Retinal pigment epithelial cell (primary cell): ENCODE data around the gene GRIK5.

Experiments
- DNase-seq: peaks from one replicate; pipeline ENCODE4 v3.0.0-alpha.2; 2010; ENCODE audit warnings: low read depth
- H3K4me3 ChIP-seq: 2 replicates; pipeline ENCODE4 v1.5.1; 2011; ENCODE audit warnings: mild to moderate bottlenecking, low read length, control low read depth, moderate library complexity
- TF ChIP-seq, protein P1 (sequence below): conservative IDR thresholded peaks from 2 replicates; pipeline ENCODE4 v1.5.1; 2011; ENCODE audit warnings: low read depth, low read length, control low read depth, inconsistent platforms

Gene GRIK5

DNA sequence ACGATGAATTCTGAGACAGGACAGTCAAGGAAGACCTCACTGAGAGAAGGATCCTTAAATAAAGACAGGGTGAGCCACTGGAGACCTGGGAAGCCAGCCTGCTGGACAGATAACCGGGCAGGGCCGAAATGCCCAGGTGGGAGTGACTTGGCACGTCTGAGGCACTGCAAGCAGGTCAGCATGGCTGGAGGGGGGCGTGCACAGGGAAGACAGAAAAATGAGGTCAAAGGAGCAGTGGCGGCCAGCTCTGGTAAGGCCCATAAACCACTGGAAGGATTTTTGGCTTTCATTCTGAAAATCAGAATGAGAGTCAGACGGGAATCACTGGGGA is 70.2 kb downstream of the GRIK5 start:
- TF ChIP-seq, protein P1, sequence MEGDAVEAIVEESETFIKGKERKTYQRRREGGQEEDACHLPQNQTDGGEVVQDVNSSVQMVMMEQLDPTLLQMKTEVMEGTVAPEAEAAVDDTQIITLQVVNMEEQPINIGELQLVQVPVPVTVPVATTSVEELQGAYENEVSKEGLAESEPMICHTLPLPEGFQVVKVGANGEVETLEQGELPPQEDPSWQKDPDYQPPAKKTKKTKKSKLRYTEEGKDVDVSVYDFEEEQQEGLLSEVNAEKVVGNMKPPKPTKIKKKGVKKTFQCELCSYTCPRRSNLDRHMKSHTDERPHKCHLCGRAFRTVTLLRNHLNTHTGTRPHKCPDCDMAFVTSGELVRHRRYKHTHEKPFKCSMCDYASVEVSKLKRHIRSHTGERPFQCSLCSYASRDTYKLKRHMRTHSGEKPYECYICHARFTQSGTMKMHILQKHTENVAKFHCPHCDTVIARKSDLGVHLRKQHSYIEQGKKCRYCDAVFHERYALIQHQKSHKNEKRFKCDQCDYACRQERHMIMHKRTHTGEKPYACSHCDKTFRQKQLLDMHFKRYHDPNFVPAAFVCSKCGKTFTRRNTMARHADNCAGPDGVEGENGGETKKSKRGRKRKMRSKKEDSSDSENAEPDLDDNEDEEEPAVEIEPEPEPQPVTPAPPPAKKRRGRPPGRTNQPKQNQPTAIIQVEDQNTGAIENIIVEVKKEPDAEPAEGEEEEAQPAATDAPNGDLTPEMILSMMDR = no peak
- no peak for DNase-seq
- H3K4me3 ChIP-seq = no peak overlapping the region

DNA sequence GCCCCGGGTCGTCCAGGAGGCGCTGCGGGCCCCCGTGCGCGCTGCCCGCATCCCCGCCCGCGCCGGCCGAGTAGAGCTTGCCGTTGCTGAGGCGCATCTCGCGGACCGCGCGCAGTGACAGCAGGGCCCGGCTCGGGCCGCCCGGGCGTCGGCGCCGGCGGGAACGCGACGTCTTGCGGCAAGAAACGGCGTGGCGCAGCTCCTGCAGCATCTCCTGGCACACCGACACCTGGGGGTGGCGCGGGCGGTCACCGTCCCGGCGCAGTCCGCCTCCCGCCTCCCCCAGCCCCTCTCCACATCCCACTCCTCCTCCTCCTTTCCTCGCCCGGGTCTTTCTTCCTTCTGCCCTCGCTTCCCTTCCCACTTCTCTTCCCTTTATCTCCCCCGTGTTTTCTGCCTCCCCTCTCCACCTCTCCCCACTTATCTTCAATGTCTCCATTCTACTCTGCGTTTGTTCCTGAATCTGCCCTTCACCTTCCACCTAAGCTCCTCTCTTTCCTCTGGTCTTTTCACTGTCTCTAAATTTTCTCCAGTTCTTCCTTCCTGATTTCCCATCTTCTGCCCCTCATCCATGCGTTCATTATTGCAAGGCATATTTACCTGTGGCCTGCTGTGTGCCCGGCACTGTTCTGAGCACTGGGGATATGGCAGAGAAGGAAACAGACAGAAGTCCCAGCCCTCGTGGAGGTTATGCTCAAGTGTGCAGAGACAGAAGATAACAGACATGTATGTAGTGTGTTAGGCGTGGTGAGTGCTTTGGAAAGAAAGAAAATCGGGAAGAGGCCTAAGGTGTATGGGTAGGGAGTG is 70.7 kb downstream of the GRIK5 start:
- TF ChIP-seq, protein P1 = no peak
- no peak for DNase-seq
- no peak overlapping the region for H3K4me3 ChIP-seq

GRCh38 chr19:41998246-41999020 is 71.6 kb downstream of the GRIK5 start:
- H3K4me3 ChIP-seq = no peak overlapping the region
- DNase-seq = no peak
- TF ChIP-seq, protein P1 = peak; percentile 77

DNA sequence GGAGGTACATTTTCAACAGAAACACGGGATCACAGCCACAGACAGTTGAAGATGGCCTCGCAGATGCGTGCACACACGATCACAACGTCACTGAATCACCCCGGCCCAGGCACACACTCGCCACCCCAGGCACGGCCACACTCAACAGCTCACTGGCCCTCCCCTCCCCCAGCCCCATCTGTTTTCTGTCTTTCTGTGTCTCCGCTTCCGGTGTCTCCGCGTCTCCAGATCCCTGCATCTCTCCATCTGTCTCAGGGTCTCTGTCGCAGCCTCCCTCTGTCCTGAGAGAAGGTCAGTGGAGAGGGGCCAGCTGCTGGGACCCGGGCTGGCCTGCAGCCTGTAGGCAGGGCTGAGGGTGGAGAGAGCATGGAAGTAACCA is 72.2 kb downstream of the GRIK5 start:
- no peak overlapping the region for H3K4me3 ChIP-seq
- no peak for DNase-seq
- TF ChIP-seq, protein P1 = no peak

DNA sequence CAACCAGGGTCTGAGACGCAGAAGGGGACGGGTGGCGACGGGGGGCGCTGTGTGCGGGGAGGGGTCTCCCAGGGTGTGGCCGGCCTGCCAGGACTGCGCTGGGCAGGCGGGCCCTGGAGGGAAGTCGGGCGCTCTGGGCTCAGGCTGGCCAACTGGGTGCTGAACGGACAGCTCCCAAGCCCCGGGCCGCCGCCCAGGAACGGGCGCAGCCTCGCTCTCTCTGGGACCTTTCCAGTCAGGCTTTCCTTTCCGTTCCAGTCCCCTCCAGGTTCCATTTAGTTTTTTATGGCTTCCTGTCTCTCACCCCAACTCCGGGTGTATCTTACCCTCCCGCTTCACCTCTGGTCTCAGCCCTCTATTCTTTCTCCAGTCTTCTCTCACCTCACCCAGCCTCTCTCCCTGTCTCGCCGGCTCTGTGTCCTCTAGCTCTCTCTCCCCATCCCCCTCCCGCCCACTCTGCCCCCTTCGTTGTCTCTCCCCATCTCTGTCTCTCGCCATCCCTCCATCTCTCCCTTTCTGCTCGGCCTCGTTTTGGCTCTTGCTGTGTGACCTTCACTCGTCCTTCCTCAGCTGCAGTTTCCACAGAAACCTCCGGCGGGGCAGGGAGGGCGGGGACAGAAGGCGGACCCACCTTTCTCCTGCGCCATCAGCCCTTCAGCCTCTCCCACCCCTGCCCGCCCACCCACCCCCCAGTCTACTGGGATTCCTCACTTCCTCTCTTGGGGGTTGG is 72.7 kb downstream of the GRIK5 start:
- TF ChIP-seq, protein P1 = no peak
- H3K4me3 ChIP-seq = no peak overlapping the region
- DNase-seq = no peak

- no peak overlapping the region for H3K4me3 ChIP-seq
- no peak for DNase-seq
- TF ChIP-seq, protein P1 = no peak
These were observed 73.8 kb downstream of the GRIK5 start for GRCh38 chr19:41995959-41996797.
